IMR-90 (cell line): ENCODE data around the gene GGT1. TPM values are rescaled to one million over a fixed set of nuclear protein-coding genes. Genes with fewer than 3 reads are reported as not detected.

ENCODE experiments used
- ATAC-seq: fragments of 200-7000 bp; cut with Tn5 transposase; 2 replicates; pipeline ENCODE4 v1.9.1; 2020; ENCODE audit warnings: low read depth, mild to moderate bottlenecking, moderate library complexity
- BruUV-seq: library from RNA; stranded (reverse); fragments of 400-500 nt; replicated peaks from 2 replicates; lab custom pipeline; 2021; lab: Mats Ljungman, UMichigan
- CTCF ChIA-PET: fragments of 300-600 bp; formaldehyde crosslinking; extraction: SDS; loops from one replicate; lab custom pipeline; 2021; ENCODE audit warnings: antibody characterized with exemption; lab: Yijun Ruan, JAX
- POLR2A ChIA-PET: fragments of 300-600 bp; sonication (Branson Sonifier 250); formaldehyde crosslinking; loops from one replicate; lab custom pipeline; 2022; ENCODE audit warnings: antibody characterized with exemption; ENCODE audit not compliant: unreplicated experiment; lab: Charles Lee
- DNase-seq: peaks from one replicate; pipeline ENCODE4 v3.0.0; 2013
- H2AFZ ChIP-seq: replicated peaks from 2 replicates; pipeline ENCODE3; 2013; ENCODE audit warnings: low read length, mild to moderate bottlenecking; ENCODE audit not compliant: poor library complexity
- H2AK5ac ChIP-seq: 2 replicates; pipeline ENCODE4 v1.6.1; 2013; ENCODE audit warnings: low read depth, low read length, inconsistent platforms
- H2AK9ac ChIP-seq: replicated peaks from 2 replicates; pipeline ENCODE3; 2013; ENCODE audit warnings: mild to moderate bottlenecking, low read depth, low read length, moderate library complexity; ENCODE audit not compliant: poor library complexity
- H2BK120ac ChIP-seq: 2 replicates; pipeline ENCODE4 v1.6.1; 2013; ENCODE audit warnings: low read depth, low read length, inconsistent platforms
- H2BK15ac ChIP-seq: 3 replicates; pipeline ENCODE4 v1.6.1; 2013; ENCODE audit warnings: low read depth, low read length, inconsistent platforms
- H2BK20ac ChIP-seq: 2 replicates; pipeline ENCODE4 v1.6.1; 2013; ENCODE audit warnings: low read depth, mild to moderate bottlenecking, inconsistent platforms, low read length, moderate library complexity
- H2BK5ac ChIP-seq: 2 replicates; pipeline ENCODE4 v1.6.1; 2013; ENCODE audit warnings: mild to moderate bottlenecking, low read depth, low read length, inconsistent platforms; ENCODE audit not compliant: poor library complexity, severe bottlenecking
- H3K14ac ChIP-seq: replicated peaks from 2 replicates; pipeline ENCODE4 v1.6.1; 2013; ENCODE audit warnings: low read depth, low read length, inconsistent platforms
- H3K18ac ChIP-seq: 2 replicates; pipeline ENCODE4 v1.6.1; 2013; ENCODE audit warnings: low read depth, low read length, control low read depth
- H3K23ac ChIP-seq: 2 replicates; pipeline ENCODE4 v1.6.1; 2013; ENCODE audit warnings: low read depth, low read length, inconsistent platforms
- H3K27ac ChIP-seq: 2 replicates; pipeline ENCODE4 v1.5.1; 2013; ENCODE audit warnings: mild to moderate bottlenecking, control low read depth, low read length; ENCODE audit not compliant: insufficient read depth
- H3K27me3 ChIP-seq: 2 replicates; pipeline ENCODE4 v1.6.1; 2013; ENCODE audit warnings: low read length; ENCODE audit not compliant: control insufficient read depth, insufficient read depth
- H3K36me3 ChIP-seq: 2 replicates; pipeline ENCODE4 v1.6.1; 2013; ENCODE audit warnings: low read length, mixed read lengths; ENCODE audit not compliant: control insufficient read depth, insufficient read depth
- H3K4ac ChIP-seq: 2 replicates; pipeline ENCODE4 v1.6.1; 2013; ENCODE audit warnings: low read depth, low read length, inconsistent platforms
- H3K4me1 ChIP-seq: 2 replicates; pipeline ENCODE4 v1.6.1; 2013; ENCODE audit warnings: low read length, mixed read lengths; ENCODE audit not compliant: control insufficient read depth, insufficient read depth
- H3K4me2 ChIP-seq: 2 replicates; pipeline ENCODE4 v1.6.1; 2013; ENCODE audit warnings: low read depth, mild to moderate bottlenecking, control low read depth, low read length, moderate library complexity
- H3K4me3 ChIP-seq: 2 replicates; pipeline ENCODE4 v1.5.1; 2013; ENCODE audit warnings: low read depth, mild to moderate bottlenecking, control low read depth, low read length, moderate library complexity; ENCODE audit not compliant: insufficient read depth
- H3K56ac ChIP-seq: 2 replicates; pipeline ENCODE4 v1.6.1; 2013; ENCODE audit warnings: low read length, inconsistent platforms; ENCODE audit not compliant: insufficient read depth; ENCODE audit errors: extremely low read depth
- H3K79me1 ChIP-seq, 2 experiments: 2 replicates each; pipeline ENCODE4 v1.6.1; 2013; ENCODE audit warnings: low read length in 2 of 2, inconsistent platforms in 1 of 2, low read depth in 1 of 2
- H3K9ac ChIP-seq: 2 replicates; pipeline ENCODE4 v1.6.1; 2013; ENCODE audit warnings: low read depth, low read length, control low read depth
- H3K9me1 ChIP-seq: 2 replicates; pipeline ENCODE4 v1.6.1; 2013; ENCODE audit warnings: low read length, inconsistent platforms; ENCODE audit not compliant: insufficient read depth
- H3K9me3 ChIP-seq: 2 replicates; pipeline ENCODE4 v1.6.1; 2013; ENCODE audit warnings: low read length; ENCODE audit not compliant: control insufficient read depth, insufficient read depth
- H4K20me1 ChIP-seq: 2 replicates; pipeline ENCODE4 v1.6.1; 2013; ENCODE audit warnings: low read length, inconsistent platforms; ENCODE audit not compliant: insufficient read depth
- H4K5ac ChIP-seq: 2 replicates; pipeline ENCODE4 v1.6.1; 2013; ENCODE audit warnings: mild to moderate bottlenecking, low read depth, low read length, control low read depth
- H4K8ac ChIP-seq, 2 experiments: 2 replicates each; pipeline ENCODE4 v1.6.1; 2013; ENCODE audit warnings: low read depth in 2 of 2, low read length in 2 of 2, control low read depth in 1 of 2, inconsistent platforms in 1 of 2
- H4K91ac ChIP-seq: 2 replicates; pipeline ENCODE4 v1.6.1; 2013; ENCODE audit warnings: low read depth, low read length, inconsistent platforms; ENCODE audit not compliant: insufficient read depth
- BHLHE40 ChIP-seq: fragments of 150-350 bp; IDR thresholded peaks from 2 replicates; pipeline ENCODE4 v1.6.1; 2016; ENCODE audit warnings: mild to moderate bottlenecking, low read depth, low read length
- CEBPB ChIP-seq: IDR thresholded peaks from 2 replicates; pipeline ENCODE4 v1.6.1; 2012; ENCODE audit warnings: low read depth, low read length, improper control_type of control experiment
- CHD1 ChIP-seq: IDR thresholded peaks from 2 replicates; pipeline ENCODE4 v1.6.1; 2012; ENCODE audit warnings: low read depth, low read length, improper control_type of control experiment
- CTCF ChIP-seq: conservative IDR thresholded peaks from 2 replicates; pipeline ENCODE4 v1.5.1; 2012; ENCODE audit warnings: mild to moderate bottlenecking, low read depth, low read length, improper control_type of control experiment
- FOS ChIP-seq: fragments of 150-350 bp; IDR thresholded peaks from 2 replicates; pipeline ENCODE4 v1.6.1; 2016; ENCODE audit warnings: low read depth, low read length
- MAFK ChIP-seq: IDR thresholded peaks from 2 replicates; pipeline ENCODE4 v1.6.1; 2012; ENCODE audit warnings: low read depth, low read length, improper control_type of control experiment
- MAZ ChIP-seq: IDR thresholded peaks from 2 replicates; pipeline ENCODE4 v1.6.1; 2012; ENCODE audit warnings: low read depth, mild to moderate bottlenecking, low read length, improper control_type of control experiment, moderate library complexity, borderline replicate concordance
- MXI1 ChIP-seq: IDR thresholded peaks from 2 replicates; pipeline ENCODE4 v1.6.1; 2012; ENCODE audit warnings: low read depth, mild to moderate bottlenecking, low read length, moderate library complexity, borderline replicate concordance
- NFE2L2 ChIP-seq: fragments of 150-350 bp; IDR thresholded peaks from 2 replicates; pipeline ENCODE4 v1.6.1; 2016; ENCODE audit warnings: low read depth, mild to moderate bottlenecking, low read length
- POLR2A ChIP-seq: IDR thresholded peaks from 2 replicates; pipeline ENCODE4 v1.6.1; 2012; ENCODE audit warnings: mild to moderate bottlenecking, low read depth, low read length
- RAD21 ChIP-seq: IDR thresholded peaks from 2 replicates; pipeline ENCODE4 v1.6.1; 2012; ENCODE audit warnings: low read length, improper control_type of control experiment
- RCOR1 ChIP-seq: IDR thresholded peaks from 2 replicates; pipeline ENCODE4 v1.6.1; 2012; ENCODE audit warnings: mild to moderate bottlenecking, low read length, improper control_type of control experiment; ENCODE audit not compliant: insufficient replicate concordance
- RFX5 ChIP-seq: IDR thresholded peaks from 2 replicates; pipeline ENCODE4 v1.8.0; 2012; ENCODE audit warnings: low read depth, mild to moderate bottlenecking, low read length, moderate library complexity
- SMC3 ChIP-seq: fragments of 150-350 bp; IDR thresholded peaks from 2 replicates; pipeline ENCODE4 v1.6.1; 2016; ENCODE audit warnings: low read depth, mild to moderate bottlenecking, antibody characterized with exemption, low read length, moderate library complexity
- USF2 ChIP-seq: fragments of 150-350 bp; IDR thresholded peaks from 2 replicates; pipeline ENCODE4 v1.6.1; 2017; ENCODE audit warnings: mild to moderate bottlenecking, antibody characterized with exemption, low read length, low read depth
- WGBS, 2 experiments: methylation state at CpG; one replicate each; pipeline versions ENCODE4 v1.1.5 to v1.1.7; 2013; ENCODE audit warnings: missing lambda C conversion rate in 2 of 2; ENCODE audit not compliant: insufficient read length in 1 of 2; ENCODE audit errors: extremely low coverage in 2 of 2; 5-methylcytosine and 5-hydroxymethylcytosine counted together
- dilution Hi-C: fragments of 300-500 bp; cut with HindIII; formaldehyde crosslinking; loops from one replicate; pipeline ENCODE4 v1.14.3; 2018; ENCODE audit warnings: low sequenced_read_pairs; ENCODE audit not compliant: unreplicated experiment
- in situ Hi-C: fragments of 300-500 bp; cut with MboI; formaldehyde crosslinking; loops from 3 replicates; pipeline ENCODE4 v1.14.3; 2019; ENCODE audit warnings: low sequenced_read_pairs, inconsistent platforms, mixed read lengths
- intact Hi-C: fragments of 100-400 bp; cut with micrococcal nuclease; formaldehyde crosslinking; loops from 2 replicates; pipeline ENCODE4 v1.10.0; 2022
- polyA plus RNA-seq, 3 experiments: library from polyadenylated mRNA; depleted of rRNA; stranded (reverse); fragments of >200 nt; gene quantifications; 2 replicates each; pipeline ENCODE4 v1.2.3, GENCODE V29; 2012; ENCODE audit warnings: low replicate concordance in 1 of 3
- total RNA-seq: library from RNA; depleted of rRNA; stranded (reverse); fragments of >200 nt; gene quantifications from 2 replicates; pipeline ENCODE4 v1.2.3, GENCODE V29; 2012
- TF ChIP-seq, protein P1 (sequence below): fragments of 150-350 bp; IDR thresholded peaks from 2 replicates; pipeline ENCODE4 v1.6.1; 2016; ENCODE audit warnings: low read depth, mild to moderate bottlenecking, low read length, moderate library complexity, borderline replicate concordance

The GGT1 gene
- total and polyA plus RNA-seq, 2 of the 4 experiments (the other 2 are of a cell fraction) = 3.4 to 7.3 TPM

DNA sequence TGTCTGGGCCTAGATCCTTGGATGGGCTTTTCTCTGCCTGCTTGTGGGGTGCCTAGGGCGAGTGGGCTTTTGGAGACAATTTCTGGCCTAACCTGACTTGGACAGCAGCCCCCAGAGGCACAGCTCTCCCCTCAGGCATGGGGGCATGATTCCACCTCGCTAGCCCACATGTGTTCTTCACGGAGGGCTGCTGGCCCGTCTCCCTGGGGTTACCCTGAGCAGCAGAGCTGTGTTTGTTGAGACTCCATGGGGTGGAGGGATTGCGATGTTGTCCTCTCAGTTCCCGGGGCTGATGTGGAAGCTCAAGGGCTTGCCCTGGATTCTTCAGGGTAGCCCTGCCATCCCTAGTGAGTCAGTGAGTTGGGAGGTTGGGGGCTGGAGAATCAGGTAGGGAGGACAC is 7.8 kb upstream of the GGT1 start:
- H4K91ac ChIP-seq = no peak overlapping the region
- H2AK9ac ChIP-seq = no peak overlapping the region
- CTCF ChIA-PET = no interaction called here
- H2BK5ac ChIP-seq = no peak overlapping the region
- H3K18ac ChIP-seq = no peak overlapping the region
- no peak overlapping the region for H3K9ac ChIP-seq
- 100% methylated on average over 1 of the region's 6 CpGs; no CpG with 5 or more reads in 1 of the 2 experiments for WGBS, 2 experiments
- no peak overlapping the region for H3K4ac ChIP-seq
- H2AFZ ChIP-seq = no peak overlapping the region
- peaks cover 11% of the 10 kb centered on the region for H3K9me1 ChIP-seq
- no peak overlapping the region for H3K23ac ChIP-seq
- no peaks in the 10 kb centered on the region for H4K20me1 ChIP-seq
- no peak overlapping the region for H2BK20ac ChIP-seq
- H3K79me1 ChIP-seq = peaks cover 0 to 8% of the 10 kb centered on the region in 2 experiments; a peak in 2 of 4 replicates
- H3K9me3 ChIP-seq = no peaks in the 10 kb centered on the region
- no peak overlapping the region for H2BK120ac ChIP-seq
- H4K8ac ChIP-seq = no peak overlapping the region
- H3K56ac ChIP-seq = no peak overlapping the region
- H2BK15ac ChIP-seq = no peak overlapping the region
- POLR2A ChIA-PET = no interaction called here
- no peak for DNase-seq
- H3K36me3 ChIP-seq = no peaks in the 10 kb centered on the region
- no TSS peak for BruUV-seq
- intact Hi-C loops = no loop called here
- in situ Hi-C loops = no loop called here
- no peak for TF ChIP-seq BHLHE40
- TF ChIP-seq MXI1 = no peak
- TF ChIP-seq CEBPB = no peak
- TF ChIP-seq FOS = no peak
- TF ChIP-seq CHD1 = no peak
- TF ChIP-seq USF2 = no peak
- no peak for TF ChIP-seq POLR2A
- TF ChIP-seq RFX5 = no peak
- no peak for TF ChIP-seq MAZ
- TF ChIP-seq SMC3 = no peak
- TF ChIP-seq, protein P1, sequence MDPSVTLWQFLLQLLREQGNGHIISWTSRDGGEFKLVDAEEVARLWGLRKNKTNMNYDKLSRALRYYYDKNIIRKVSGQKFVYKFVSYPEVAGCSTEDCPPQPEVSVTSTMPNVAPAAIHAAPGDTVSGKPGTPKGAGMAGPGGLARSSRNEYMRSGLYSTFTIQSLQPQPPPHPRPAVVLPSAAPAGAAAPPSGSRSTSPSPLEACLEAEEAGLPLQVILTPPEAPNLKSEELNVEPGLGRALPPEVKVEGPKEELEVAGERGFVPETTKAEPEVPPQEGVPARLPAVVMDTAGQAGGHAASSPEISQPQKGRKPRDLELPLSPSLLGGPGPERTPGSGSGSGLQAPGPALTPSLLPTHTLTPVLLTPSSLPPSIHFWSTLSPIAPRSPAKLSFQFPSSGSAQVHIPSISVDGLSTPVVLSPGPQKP = no peak
- no peak for TF ChIP-seq NFE2L2
- no peak for TF ChIP-seq MAFK
- no peak for TF ChIP-seq RAD21
- no peak for TF ChIP-seq RCOR1
- TF ChIP-seq CTCF = no peak
- dilution Hi-C loops = no loop called here
- no peak overlapping the region for H4K5ac ChIP-seq
- no peak overlapping the region for H2AK5ac ChIP-seq
- H3K27ac ChIP-seq = no peak overlapping the region
- no peak overlapping the region; the same call in 1 of the 2 replicates for H3K14ac ChIP-seq
- H3K4me2 ChIP-seq = no peak overlapping the region
- H3K4me3 ChIP-seq = no peak overlapping the region
- no peak for ATAC-seq
- no peaks in the 10 kb centered on the region for H3K4me1 ChIP-seq
- H3K27me3 ChIP-seq = no peaks in the 10 kb centered on the region
